ENCODE data around the gene PBRM1. TPM values are rescaled to one million over a fixed set of nuclear protein-coding genes. Genes with fewer than 3 reads are reported as not detected.

PBRM1 gene
- total RNA-seq, 1 donor from 2014 or later: 78.3 TPM

- no peaks in the 10 kb centered on the region for H3K4me1 Mint-ChIP-seq (ENCODE audit: unreplicated experiment)
- H3K36me3 Mint-ChIP-seq (ENCODE audit: unreplicated experiment): peaks cover 50% of the 10 kb centered on the region
- H3K9me3 Mint-ChIP-seq (ENCODE audit: unreplicated experiment): no peaks in the 10 kb centered on the region
- no peaks in the 10 kb centered on the region for H3K27me3 Mint-ChIP-seq (ENCODE audit: unreplicated experiment)
- no peak for DNase-seq (ENCODE audit: extremely low spot score, unreplicated experiment)
- TF ChIP-seq CTCF (IDR thresholded peaks at IDR 0.05): no peak
- H3K4me3 Mint-ChIP-seq (ENCODE audit: unreplicated experiment): no peak overlapping the region
- no peak overlapping the region for H3K27ac Mint-ChIP-seq (ENCODE audit: unreplicated experiment)
Observed at GRCh38 chr3:52614689-52615088, 71.0 kb downstream of the PBRM1 start.

- TF ChIP-seq CTCF (IDR thresholded peaks at IDR 0.05): no peak
- no peak for DNase-seq (ENCODE audit: extremely low spot score, unreplicated experiment)
- Mint-ChIP-seq H3K27ac (ENCODE audit: unreplicated experiment) (no peak overlapping the region), H3K9me3 (ENCODE audit: unreplicated experiment) (no peaks in the 10 kb centered on the region), H3K36me3 (ENCODE audit: unreplicated experiment) (peaks cover 48% of the 10 kb centered on the region), H3K4me3 (ENCODE audit: unreplicated experiment) (no peak overlapping the region), H3K27me3 (ENCODE audit: unreplicated experiment) (no peaks in the 10 kb centered on the region), H3K4me1 (ENCODE audit: unreplicated experiment) (no peaks in the 10 kb centered on the region)
Observed at GRCh38 chr3:52609316-52609815, 76.3 kb downstream of the PBRM1 start.

- Mint-ChIP-seq H3K9me3 (ENCODE audit: unreplicated experiment) (peaks cover 3% of the 10 kb centered on the region), H3K27me3 (ENCODE audit: unreplicated experiment) (no peaks in the 10 kb centered on the region), H3K4me1 (ENCODE audit: unreplicated experiment) (no peaks in the 10 kb centered on the region), H3K36me3 (ENCODE audit: unreplicated experiment) (peaks cover 56% of the 10 kb centered on the region), H3K27ac (ENCODE audit: unreplicated experiment) (no peak overlapping the region), H3K4me3 (ENCODE audit: unreplicated experiment) (no peak overlapping the region)
- no peak for TF ChIP-seq CTCF (IDR thresholded peaks at IDR 0.05)
- no peak for DNase-seq (ENCODE audit: extremely low spot score, unreplicated experiment)
Observed at GRCh38 chr3:52608337-52608736, 77.4 kb downstream of the PBRM1 start.

DNA sequence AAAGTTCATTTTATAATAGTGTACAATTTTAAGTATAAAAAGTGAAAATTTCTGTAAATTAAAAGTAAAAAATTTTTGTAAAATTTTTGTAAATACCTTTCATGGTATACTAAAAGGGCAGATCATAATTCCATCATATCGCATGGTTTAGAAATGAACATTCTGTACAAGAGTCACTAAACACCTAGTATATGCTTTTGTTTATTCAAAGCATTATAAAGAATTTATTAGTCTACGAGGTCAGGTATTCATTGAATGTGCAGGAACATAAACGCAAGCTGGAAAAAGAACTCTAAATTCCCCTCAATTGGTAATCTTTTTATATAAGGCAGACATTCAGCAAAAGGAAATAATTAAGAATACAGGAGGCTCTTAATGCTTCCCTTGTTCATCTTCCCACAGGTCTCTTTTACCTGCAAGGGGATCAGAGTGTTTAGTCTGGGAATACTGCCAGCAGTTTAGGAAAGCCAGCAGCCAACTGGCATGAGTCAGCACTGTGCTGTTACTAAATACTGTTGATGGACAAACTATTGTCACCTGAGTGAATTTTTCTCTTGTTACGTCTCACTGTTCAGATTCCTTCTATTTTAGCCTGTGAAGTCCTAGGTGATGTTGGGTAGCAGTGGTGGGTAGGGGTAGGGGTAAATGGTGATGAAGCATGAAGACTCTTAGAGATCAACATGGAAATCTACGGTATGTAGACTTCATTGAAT is 79.2 kb downstream of the PBRM1 start:
- Mint-ChIP-seq H3K9me3 (ENCODE audit: unreplicated experiment) (peaks cover 6% of the 10 kb centered on the region), H3K27me3 (ENCODE audit: unreplicated experiment) (no peaks in the 10 kb centered on the region), H3K4me3 (ENCODE audit: unreplicated experiment) (no peak overlapping the region), H3K27ac (ENCODE audit: unreplicated experiment) (peak overlapping the region; percentile 21), H3K4me1 (ENCODE audit: unreplicated experiment) (no peaks in the 10 kb centered on the region), H3K36me3 (ENCODE audit: unreplicated experiment) (peaks cover 64% of the 10 kb centered on the region)
- no peak for DNase-seq (ENCODE audit: extremely low spot score, unreplicated experiment)
- TF ChIP-seq CTCF (IDR thresholded peaks at IDR 0.05): no peak

GRCh38 chr3:52600258-52600657 is 85.5 kb downstream of the PBRM1 start:
- peaks cover 18% of the 10 kb centered on the region for H3K9me3 Mint-ChIP-seq (ENCODE audit: unreplicated experiment)
- H3K36me3 Mint-ChIP-seq (ENCODE audit: unreplicated experiment): peaks cover 69% of the 10 kb centered on the region
- H3K4me1 Mint-ChIP-seq (ENCODE audit: unreplicated experiment): no peaks in the 10 kb centered on the region
- TF ChIP-seq CTCF (IDR thresholded peaks at IDR 0.05): no peak
- H3K27ac Mint-ChIP-seq (ENCODE audit: unreplicated experiment): no peak overlapping the region
- DNase-seq (ENCODE audit: extremely low spot score, unreplicated experiment): no peak
- H3K27me3 Mint-ChIP-seq (ENCODE audit: unreplicated experiment): no peaks in the 10 kb centered on the region
- H3K4me3 Mint-ChIP-seq (ENCODE audit: unreplicated experiment): no peak overlapping the region
